GDM1 (cell line): ENCODE results near the gene PTH2R.
"Not testable (repeated sequence)": the region's sequence is repeated elsewhere in the genome, so short reads cannot be mapped to it uniquely, and the experiment has no call there.

Source experiments
- DNase-seq: peaks from one replicate; lab custom pipeline; 2025; lab: John Stamatoyannopoulos, UW

Gene PTH2R

GRCh38 chr2:208396796-208397195, 9.8 kb upstream of the PTH2R start:
- not testable (repeated sequence) for DNase-seq

DNA sequence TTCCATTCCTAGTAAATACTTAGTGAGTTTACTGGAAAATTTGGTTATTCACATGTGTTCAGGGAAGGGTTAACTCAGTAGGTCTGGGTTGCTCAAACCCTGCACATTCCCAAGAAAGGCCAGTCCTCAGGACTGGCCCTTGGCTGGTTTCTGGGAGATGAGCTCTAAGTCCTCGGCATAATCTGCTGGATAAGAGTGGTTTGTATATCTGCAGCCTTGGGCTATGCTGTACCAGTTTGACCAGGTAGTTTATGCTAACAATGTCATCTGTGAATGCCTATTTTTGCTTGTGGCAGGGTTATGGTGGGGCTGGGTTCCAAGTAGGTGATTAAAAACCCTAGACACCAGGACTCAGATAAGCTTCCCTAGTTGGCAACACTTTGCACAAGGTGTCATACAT, 7.4 kb upstream of the PTH2R start:
- no peak for DNase-seq

DNA sequence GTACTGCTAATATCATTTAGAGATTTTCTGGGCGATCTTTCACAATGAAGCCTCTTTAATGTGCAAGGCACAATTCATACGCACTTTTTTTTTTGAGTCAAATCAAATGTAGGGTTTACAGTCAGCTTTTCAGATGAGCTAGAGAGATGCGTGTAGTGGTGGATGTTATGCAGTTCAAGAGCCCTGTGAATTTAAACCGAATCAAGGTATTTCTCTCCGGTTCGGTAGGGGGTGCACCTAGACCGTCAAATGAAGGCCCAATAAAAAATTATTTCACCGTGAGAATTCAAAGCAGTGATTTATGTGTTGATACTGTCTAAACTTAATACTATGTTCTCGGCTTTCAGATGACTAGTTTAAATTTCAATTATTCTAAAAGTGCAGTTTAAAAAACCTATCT, 1.1 kb downstream of the PTH2R start:
- DNase-seq: no peak

GRCh38 chr2:208413931-208414330, 7.3 kb downstream of the PTH2R start:
- no peak for DNase-seq

DNA sequence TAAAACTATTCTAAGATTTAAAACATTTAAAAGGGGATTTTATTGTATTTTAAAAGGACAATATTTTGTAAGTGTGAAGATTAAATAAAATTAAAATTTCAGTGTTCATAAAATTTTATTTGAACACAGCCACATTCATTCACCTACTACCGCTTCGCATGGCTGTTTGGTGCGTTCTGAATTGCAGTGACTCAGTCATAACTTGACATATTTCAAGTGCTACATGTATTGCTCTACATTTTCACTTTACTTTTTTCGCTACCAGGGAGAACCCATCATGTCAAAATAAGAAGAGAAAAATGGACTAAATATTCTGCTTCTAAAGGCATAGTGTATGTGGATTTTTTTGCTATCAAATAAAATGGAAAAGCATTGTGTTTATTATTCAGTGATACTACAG, 8.7 kb downstream of the PTH2R start:
- DNase-seq: no peak

DNA sequence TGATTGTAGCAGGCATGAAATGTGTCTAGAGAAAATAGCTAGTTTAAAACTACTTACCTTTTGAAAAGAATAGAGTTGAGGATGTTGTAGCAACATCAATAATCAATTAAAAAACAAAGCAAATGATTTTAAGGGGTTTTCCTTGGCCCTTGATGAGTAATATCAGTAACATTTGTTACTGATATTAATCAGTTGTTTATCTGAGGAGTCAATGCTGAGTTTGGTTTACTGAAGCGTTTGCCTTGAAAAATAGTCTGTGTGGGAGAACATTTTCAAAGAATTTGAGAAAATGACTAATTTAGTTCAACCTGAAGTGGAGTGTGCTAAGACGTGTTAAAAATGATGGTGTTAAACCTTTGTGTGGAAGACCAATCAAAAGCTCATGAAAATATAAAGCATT, 9.3 kb downstream of the PTH2R start:
- no peak for DNase-seq

GRCh38 chr2:208426412-208427045, 19.9 kb downstream of the PTH2R start:
- no peak for DNase-seq

- no peak for DNase-seq
Measured at GRCh38 chr2:208437755-208438154, 31.2 kb downstream of the PTH2R start.

DNA sequence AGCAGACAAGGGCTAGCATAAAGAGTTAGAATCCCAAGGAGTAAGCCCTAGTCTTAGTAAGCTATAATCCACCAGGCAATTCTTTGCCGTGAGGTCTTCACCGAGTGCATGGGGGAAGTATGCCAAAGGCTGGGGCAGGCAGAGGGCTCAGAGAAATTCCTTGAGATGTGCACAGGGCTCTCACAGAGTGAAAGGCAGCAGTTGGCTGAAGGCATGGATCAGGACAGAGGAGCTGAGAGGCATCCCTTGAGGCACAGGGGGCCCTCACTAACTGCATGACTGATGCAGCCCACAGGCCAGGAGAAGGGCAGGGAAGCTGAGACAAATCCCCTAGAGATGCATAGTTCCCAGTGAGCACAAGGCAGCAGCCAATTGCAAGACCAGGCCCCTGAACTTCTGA, 34.1 kb downstream of the PTH2R start:
- no peak for DNase-seq

DNA sequence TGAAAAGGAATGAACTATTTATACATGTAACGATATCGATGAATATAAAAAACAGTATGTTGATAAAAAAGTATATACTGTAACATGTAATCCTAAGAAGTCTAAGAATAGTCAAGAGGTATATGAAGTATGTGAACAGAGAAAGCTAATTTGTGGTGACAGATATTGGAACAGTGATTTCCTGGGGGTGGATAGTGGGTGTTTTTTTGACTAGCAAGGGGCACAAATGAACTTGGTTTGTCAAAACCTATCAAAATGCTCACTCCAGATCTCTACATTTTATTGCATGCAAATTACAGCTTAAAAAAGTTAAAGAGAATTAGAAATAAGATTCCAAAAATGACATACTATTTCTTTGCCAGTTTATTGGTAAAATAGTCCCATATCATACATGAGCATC, 35.4 kb downstream of the PTH2R start:
- no peak for DNase-seq

DNA sequence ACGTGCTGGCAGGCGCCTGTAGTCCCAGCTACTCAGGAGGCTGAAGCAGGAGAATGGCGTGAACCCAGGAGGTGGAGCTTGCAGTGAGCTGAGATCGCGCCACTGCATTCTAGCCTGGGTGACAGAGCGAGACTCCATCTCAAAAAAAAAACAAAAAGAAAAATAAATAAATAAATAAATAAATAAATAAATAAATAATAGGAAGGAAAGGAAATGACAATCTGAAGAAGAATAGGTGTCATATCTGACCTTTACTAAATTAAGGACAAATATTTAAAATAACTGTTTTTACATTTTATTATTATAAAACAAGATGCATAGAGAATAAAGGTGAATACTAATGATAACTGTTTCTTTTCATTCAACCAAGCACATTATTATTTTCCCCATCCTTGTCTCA, 40.9 kb downstream of the PTH2R start:
- not testable (repeated sequence) for DNase-seq

GRCh38 chr2:208451061-208451460, 44.5 kb downstream of the PTH2R start:
- no peak for DNase-seq

DNA sequence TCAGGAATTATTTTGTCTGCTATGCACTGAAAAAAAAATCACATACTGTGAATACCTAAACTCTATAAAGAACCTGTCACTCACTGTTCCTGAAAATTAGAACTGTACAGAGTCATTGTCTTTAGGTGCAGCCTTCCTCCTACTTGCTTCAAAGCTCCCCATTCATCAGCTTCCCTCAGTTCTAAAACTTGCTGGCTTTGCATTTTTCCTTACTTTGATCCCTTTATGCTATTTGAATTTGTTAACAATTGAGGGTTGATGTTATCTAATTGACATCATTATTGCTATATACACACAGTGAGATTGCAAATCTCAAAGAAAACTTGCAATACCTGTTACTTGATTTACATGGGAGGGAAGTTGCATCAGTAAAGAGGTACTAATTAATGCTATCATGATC, 48.3 kb downstream of the PTH2R start:
- DNase-seq: no peak

DNA sequence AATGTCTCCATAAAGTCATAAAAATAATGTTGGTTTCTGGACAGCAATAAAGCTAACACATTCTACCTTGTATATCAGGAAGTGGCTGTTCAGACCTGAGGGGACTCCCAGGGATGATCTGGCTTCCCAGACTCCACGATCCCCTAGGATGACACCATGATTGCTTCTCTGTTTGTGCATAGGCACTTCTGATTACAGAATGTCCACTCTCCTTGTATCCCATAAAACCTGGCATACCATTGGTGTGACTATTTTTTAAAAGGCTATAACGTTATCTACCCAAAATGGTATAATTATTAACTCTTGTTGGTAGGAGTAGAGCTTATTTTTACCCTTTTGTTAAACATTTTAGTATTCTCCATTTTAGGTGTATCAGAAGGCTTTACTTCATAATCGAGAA, 57.1 kb downstream of the PTH2R start:
- no peak for DNase-seq

GRCh38 chr2:208464205-208464604, 57.6 kb downstream of the PTH2R start:
- DNase-seq: no peak

DNA sequence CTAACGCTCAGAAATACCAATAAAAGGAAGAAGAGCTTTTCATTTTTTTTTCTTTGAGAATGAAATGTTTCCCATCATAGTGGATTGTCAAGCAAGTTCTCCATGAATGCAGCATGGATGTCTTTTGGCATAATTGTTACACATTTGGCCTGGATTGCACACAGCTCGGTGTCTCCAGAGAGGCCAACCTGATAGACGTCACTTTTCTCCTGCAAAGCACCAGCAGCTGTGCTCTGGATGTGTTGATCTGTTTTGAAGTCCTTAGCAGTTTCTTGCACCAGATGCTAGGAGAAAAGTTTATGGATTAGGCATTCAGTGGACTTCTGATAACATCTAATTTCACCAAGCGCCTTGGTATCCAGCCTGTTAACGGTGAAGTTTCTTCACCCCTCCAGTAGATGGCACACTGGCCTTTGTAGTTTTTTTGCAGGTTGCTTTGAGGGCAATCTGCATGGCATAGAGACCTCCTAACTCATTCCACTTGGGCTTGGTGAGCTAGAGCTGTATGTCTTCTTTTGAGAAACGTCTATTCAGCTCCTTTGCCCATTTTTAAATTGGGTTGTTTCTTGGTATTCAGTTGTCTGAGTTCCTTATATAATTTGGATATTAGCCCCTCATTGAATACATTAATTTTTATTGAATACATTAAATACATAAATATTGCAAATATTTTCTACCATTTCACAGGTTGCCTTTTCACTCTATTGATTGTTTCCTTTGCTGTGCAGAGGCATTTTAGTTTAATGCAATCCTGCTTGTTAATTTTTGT, 59.7 kb downstream of the PTH2R start:
- DNase-seq: peak; percentile 54

DNA sequence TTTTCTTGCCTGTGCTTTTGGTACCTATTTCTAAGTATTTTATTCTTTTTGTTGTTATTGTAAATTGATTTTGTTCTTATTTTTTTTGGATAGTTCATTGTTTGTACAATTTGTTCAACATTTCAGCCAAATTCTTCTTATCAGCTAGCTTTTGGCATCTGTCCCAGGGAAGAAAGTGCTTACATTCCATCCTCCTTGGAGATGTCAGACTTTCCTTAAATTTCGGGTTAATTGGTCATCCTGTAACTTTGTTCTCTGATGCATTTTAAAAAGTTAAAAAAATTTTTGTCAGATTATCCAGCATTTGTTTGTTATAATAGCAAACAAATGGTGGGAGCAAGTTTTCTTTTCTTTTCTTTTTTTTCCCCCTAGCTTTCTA, 60.3 kb downstream of the PTH2R start:
- DNase-seq: no peak

- no peak for DNase-seq
Measured at GRCh38 chr2:208467564-208467963, 61.0 kb downstream of the PTH2R start.

- DNase-seq: no peak
Measured at GRCh38 chr2:208477741-208478140, 71.1 kb downstream of the PTH2R start.

DNA sequence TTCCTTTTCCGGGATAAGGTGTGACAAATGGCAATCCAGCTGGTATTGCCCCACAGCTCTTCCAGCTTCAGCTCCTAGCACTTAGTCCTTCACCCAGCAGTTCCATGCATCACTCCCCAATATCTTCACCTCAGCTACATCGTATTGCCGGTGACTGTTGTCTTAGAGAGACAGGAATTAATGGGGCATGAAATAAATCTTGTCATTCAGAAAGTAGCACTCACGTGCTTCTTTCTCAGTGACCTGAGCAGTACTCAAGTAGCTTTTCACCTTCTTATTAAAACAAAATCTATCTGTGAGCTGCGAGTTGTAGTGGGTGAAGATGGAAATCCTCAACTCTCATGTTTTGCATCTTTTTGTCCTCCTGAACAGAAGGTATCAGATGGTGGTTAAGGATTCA, 72.8 kb downstream of the PTH2R start:
- DNase-seq: no peak

GRCh38 chr2:208481945-208482344, 75.4 kb downstream of the PTH2R start:
- not testable (repeated sequence) for DNase-seq

GRCh38 chr2:208482453-208483015, 75.9 kb downstream of the PTH2R start:
- not testable (repeated sequence) for DNase-seq

DNA sequence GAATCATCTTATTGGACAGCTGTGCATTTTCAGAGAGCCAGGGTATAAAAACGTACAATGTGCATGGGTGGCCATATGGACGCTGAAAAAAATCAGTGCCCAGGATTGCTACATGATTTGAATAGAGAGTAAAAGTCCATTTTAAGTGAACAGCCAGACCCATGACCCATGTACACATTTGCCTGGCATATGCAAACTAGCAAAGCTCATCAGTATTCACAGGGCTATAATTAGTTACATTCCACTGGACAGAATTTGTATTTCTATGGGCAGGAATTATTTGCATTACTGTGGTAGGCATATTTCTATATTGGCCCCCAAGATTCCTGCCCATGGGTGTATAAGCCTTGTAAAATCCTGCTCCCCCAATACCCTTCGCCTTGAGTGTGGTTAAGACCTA, 78.8 kb downstream of the PTH2R start:
- DNase-seq: no peak
